H1 (cell line): ENCODE measurements around the gene HIGD1B. TPM values are rescaled to one million over a fixed set of nuclear protein-coding genes. Genes with fewer than 3 reads are reported as not detected.

Source experiments
- CTCF ChIA-PET: fragments of 300-600 bp; sonication (Branson Sonifier 250); formaldehyde crosslinking; loops from one replicate; lab custom pipeline; 2021; ENCODE audit not compliant: partially characterized antibody; lab: Charles Lee
- POLR2A ChIA-PET: fragments of 300-600 bp; sonication (Branson Sonifier 250); formaldehyde crosslinking; loops from one replicate; lab custom pipeline; 2021; ENCODE audit warnings: inconsistent platforms; ENCODE audit not compliant: partially characterized antibody; lab: Charles Lee
- DNase-seq, 2 experiments: peaks; one replicate each; pipeline versions ENCODE4 v3.0.0 to v3.0.0-alpha.2; 2010 to 2022; ENCODE audit warnings: low spot score in 2 of 2, low read depth in 1 of 2, mixed read lengths in 1 of 2
- FAIRE-seq: peaks from 2 replicates; lab custom pipeline; 2011; peaks lifted over from hg19 to GRCh38; lab: Jason Lieb, UNC
- H2AFZ ChIP-seq: 2 replicates; pipeline ENCODE4 v1.8.1; 2012; ENCODE audit warnings: low read length, inconsistent platforms
- H2AK5ac ChIP-seq: 2 replicates; pipeline ENCODE4 v1.6.1; 2013; ENCODE audit warnings: low read depth, low read length
- H2BK120ac ChIP-seq: replicated peaks from 2 replicates; pipeline ENCODE3; 2013; ENCODE audit warnings: low read depth, low read length, inconsistent platforms
- H2BK12ac ChIP-seq: 2 replicates; pipeline ENCODE4 v1.6.1; 2013; ENCODE audit warnings: low read depth, low read length
- H2BK15ac ChIP-seq: 2 replicates; pipeline ENCODE4 v1.6.1; 2013; ENCODE audit warnings: low read length
- H2BK20ac ChIP-seq: 2 replicates; pipeline ENCODE4 v1.6.1; 2013; ENCODE audit warnings: low read length
- H2BK5ac ChIP-seq: 2 replicates; pipeline ENCODE4 v1.6.1; 2013; ENCODE audit warnings: low read depth, low read length
- H3K14ac ChIP-seq: 2 replicates; pipeline ENCODE4 v1.6.1; 2013; ENCODE audit warnings: inconsistent platforms; ENCODE audit not compliant: insufficient read length
- H3K18ac ChIP-seq: 2 replicates; pipeline ENCODE4 v1.6.1; 2013; ENCODE audit warnings: low read length; ENCODE audit errors: extremely low read depth
- H3K23ac ChIP-seq: 2 replicates; pipeline ENCODE4 v1.6.1; 2013; ENCODE audit warnings: inconsistent platforms; ENCODE audit not compliant: insufficient read length
- H3K23me2 ChIP-seq: 2 replicates; pipeline ENCODE4 v1.6.1; 2013; ENCODE audit warnings: low read depth, low read length
- H3K27ac ChIP-seq: 2 replicates; pipeline ENCODE4 v1.6.1; 2011; ENCODE audit warnings: low read depth, low read length, inconsistent platforms
- H3K27me3 ChIP-seq, 4 experiments: replicated peaks in 1 of 4; 1 replicate in 1 of 4; 2 replicates in 3 of 4; pipeline versions ENCODE4 v1.6.1 to v1.8.1; 2011 to 2013; ENCODE audit warnings: low read length in 3 of 4, mild to moderate bottlenecking in 3 of 4, inconsistent platforms in 2 of 4, mixed read lengths in 2 of 4, moderate library complexity in 1 of 4; ENCODE audit not compliant: control insufficient read depth in 3 of 4, insufficient read depth in 3 of 4; ENCODE audit errors: extremely low read depth in 1 of 4
- H3K36me3 ChIP-seq, 4 experiments: 2 replicates each; pipeline versions ENCODE4 v1.6.1 to v1.8.1; 2011 to 2013; ENCODE audit warnings: mild to moderate bottlenecking in 4 of 4, low read length in 3 of 4, moderate library complexity in 2 of 4, control low read depth in 1 of 4, inconsistent platforms in 1 of 4; ENCODE audit not compliant: insufficient read depth in 4 of 4, control insufficient read depth in 2 of 4
- H3K4ac ChIP-seq: replicated peaks from 2 replicates; pipeline ENCODE3; 2013; ENCODE audit warnings: low read length, low read depth, mixed read lengths, inconsistent platforms; ENCODE audit not compliant: insufficient read length
- H3K4me1 ChIP-seq, 4 experiments: replicated peaks in 1 of 4; 1 replicate in 1 of 4; 2 replicates in 3 of 4; pipeline versions ENCODE4 v1.6.1 to v1.8.1; 2011 to 2013; ENCODE audit warnings: low read length in 3 of 4, inconsistent platforms in 2 of 4, mixed read lengths in 1 of 4; ENCODE audit not compliant: insufficient read depth in 4 of 4, control insufficient read depth in 3 of 4
- H3K4me2 ChIP-seq, 2 experiments: 2 replicates each; pipeline versions ENCODE4 v1.6.1 to v1.8.1; 2011 to 2013; ENCODE audit warnings: low read depth in 2 of 2, low read length in 2 of 2, control low read depth in 1 of 2, inconsistent platforms in 1 of 2, mild to moderate bottlenecking in 1 of 2; ENCODE audit not compliant: insufficient read depth in 1 of 2
- H3K4me3 ChIP-seq, 4 experiments: fragments of 200-600, 300-600 bp in 1 of 4; sonication (generic), shearing (Covaris generic), sonication (Bioruptor Twin) in 1 of 4; 2 replicates each; pipeline versions ENCODE4 v1.5.1 to v1.8.1; 2011 to 2016; ENCODE audit warnings: low read length in 4 of 4, low read depth in 3 of 4, control low read depth in 2 of 4, inconsistent platforms in 2 of 4, mild to moderate bottlenecking in 2 of 4, mixed read lengths in 1 of 4, moderate library complexity in 1 of 4; ENCODE audit not compliant: insufficient read depth in 2 of 4; ENCODE audit errors: extremely low read depth in 1 of 4
- H3K56ac ChIP-seq: replicated peaks from 2 replicates; pipeline ENCODE3; 2013; ENCODE audit warnings: low read depth, mild to moderate bottlenecking, mixed read lengths, low read length, inconsistent platforms; ENCODE audit not compliant: insufficient read length
- H3K79me1 ChIP-seq: 2 replicates; pipeline ENCODE4 v1.6.1; 2013; ENCODE audit warnings: low read depth, low read length, control low read depth
- H3K79me2 ChIP-seq, 2 experiments: 2 replicates each; pipeline versions ENCODE4 v1.6.1 to v1.8.1; 2012 to 2013; ENCODE audit warnings: low read length in 2 of 2, mild to moderate bottlenecking in 2 of 2, inconsistent platforms in 1 of 2; ENCODE audit not compliant: insufficient read depth in 2 of 2, control insufficient read depth in 1 of 2
- H3K9ac ChIP-seq, 4 experiments: replicated peaks in 1 of 4; 1 replicate in 1 of 4; 2 replicates in 3 of 4; pipeline versions ENCODE4 v1.6.1 to v1.8.1; 2011 to 2013; ENCODE audit warnings: low read depth in 3 of 4, low read length in 3 of 4, control low read depth in 2 of 4, mild to moderate bottlenecking in 2 of 4, moderate library complexity in 2 of 4, inconsistent platforms in 1 of 4; ENCODE audit errors: extremely low read depth in 1 of 4
- H3K9me3 ChIP-seq, 2 experiments: 2 replicates each; pipeline versions ENCODE4 v1.6.1 to v1.8.1; 2012 to 2013; ENCODE audit warnings: mild to moderate bottlenecking in 2 of 2, moderate library complexity in 2 of 2, control low read depth in 1 of 2, inconsistent platforms in 1 of 2, low read depth in 1 of 2, low read length in 1 of 2, mixed read lengths in 1 of 2; ENCODE audit not compliant: insufficient read depth in 2 of 2
- H4K20me1 ChIP-seq, 2 experiments: replicated peaks in 1 of 2; 2 replicates each; pipeline versions ENCODE3 to v1.8.1; 2011 to 2013; ENCODE audit warnings: inconsistent platforms in 2 of 2, low read length in 2 of 2, mild to moderate bottlenecking in 1 of 2; ENCODE audit not compliant: insufficient read depth in 2 of 2, control insufficient read depth in 1 of 2
- H4K5ac ChIP-seq: 2 replicates; pipeline ENCODE4 v1.6.1; 2013; ENCODE audit warnings: low read length, low read depth, mixed read lengths, inconsistent platforms; ENCODE audit not compliant: insufficient read length
- H4K8ac ChIP-seq: 2 replicates; pipeline ENCODE4 v1.8.0; 2013; ENCODE audit warnings: mild to moderate bottlenecking, moderate library complexity, low read length, inconsistent platforms; ENCODE audit not compliant: insufficient read depth; ENCODE audit errors: extremely low read depth
- H4K91ac ChIP-seq: replicated peaks from 2 replicates; pipeline ENCODE3; 2013; ENCODE audit warnings: low read length, mixed read lengths, inconsistent platforms; ENCODE audit not compliant: insufficient read length
- BCL11A ChIP-seq, 2 experiments: IDR thresholded peaks; one replicate each; pipeline ENCODE4 v1.6.1; 2011; ENCODE audit warnings: low read depth in 2 of 2, low read length in 2 of 2, mild to moderate bottlenecking in 2 of 2
- CBX5 ChIP-seq: fragments of 300-800, 300-1000 bp; sonication (generic); IDR thresholded peaks from 2 replicates; pipeline ENCODE4 v1.7.1; 2016; ENCODE audit warnings: antibody characterized with exemption, low read length, low read depth
- CEBPB ChIP-seq: IDR thresholded peaks from 2 replicates; pipeline ENCODE4 v1.6.1; 2012; ENCODE audit warnings: low read depth, low read length
- HDAC2 ChIP-seq, 2 experiments: fragments of 300-600 bp in 1 of 2; sonication (generic) in 1 of 2; IDR thresholded peaks; 2 replicates each; pipeline ENCODE4 v1.6.1; 2011 to 2012; ENCODE audit warnings: low read depth in 2 of 2, low read length in 2 of 2, mild to moderate bottlenecking in 2 of 2, moderate library complexity in 2 of 2, borderline replicate concordance in 1 of 2, inconsistent platforms in 1 of 2
- HDAC6 ChIP-seq: IDR thresholded peaks from one replicate; pipeline ENCODE4 v1.7.1; 2012; ENCODE audit warnings: low read depth, mild to moderate bottlenecking, inconsistent platforms, low read length, moderate library complexity
- KDM4A ChIP-seq: IDR thresholded peaks from one replicate; pipeline ENCODE4 v1.7.1; 2012; ENCODE audit warnings: low read depth, mild to moderate bottlenecking, moderate library complexity, low read length, inconsistent platforms; ENCODE audit not compliant: severe bottlenecking
- SIRT6 ChIP-seq: IDR thresholded peaks from one replicate; pipeline ENCODE4 v1.7.1; 2012; ENCODE audit warnings: low read length, inconsistent platforms
- SP1 ChIP-seq: IDR thresholded peaks from 2 replicates; pipeline ENCODE4 v1.6.1; 2011; ENCODE audit warnings: low read depth, low read length
- TAF1 ChIP-seq: IDR thresholded peaks from 2 replicates; pipeline ENCODE4 v1.6.1; 2011; ENCODE audit warnings: mild to moderate bottlenecking, low read depth, low read length
- TAF7 ChIP-seq: optimal IDR thresholded peaks from 2 replicates; pipeline ENCODE3; 2011; ENCODE audit warnings: low read depth, mild to moderate bottlenecking, inconsistent platforms, low read length, moderate library complexity, borderline replicate concordance
- USF2 ChIP-seq: IDR thresholded peaks from 2 replicates; pipeline ENCODE4 v1.6.1; 2011; ENCODE audit warnings: low read length, improper control_type of control experiment
- WGBS, 2 experiments: shearing (Covaris generic) in 1 of 2; methylation state at CpG; one replicate each; pipeline versions ENCODE4 v1.1.6 to v1.1.7; 2013 to 2015; ENCODE audit warnings: low lambda C conversion rate in 2 of 2, mixed read lengths in 2 of 2, inconsistent platforms in 1 of 2, low coverage in 1 of 2, missing lambda C conversion rate in 1 of 2; ENCODE audit not compliant: insufficient replicate concordance in 2 of 2, insufficient coverage in 1 of 2, insufficient read length in 1 of 2; ENCODE audit errors: extremely low coverage in 1 of 2, missing lambda C conversion rate in 1 of 2; 5-methylcytosine and 5-hydroxymethylcytosine counted together
- polyA plus RNA-seq, 7 experiments: library from polyadenylated mRNA; depleted of rRNA in 3 of 7; stranded (reverse) in 5 of 7; unstranded in 2 of 7; fragments of >200 nt in 5 of 7; fragments of 200-250 nt in 2 of 7; gene quantifications; 1 replicate in 5 of 7; 2 replicates in 1 of 7; 4 replicates in 1 of 7; pipeline versions ENCODE4 v1.2.1 to v1.2.3, GENCODE V29; 2011 to 2013; ENCODE audit warnings: missing spikeins in 2 of 7, mixed read lengths in 2 of 7
- total RNA-seq: library from RNA; stranded (reverse); fragmentation: NEBNext Ultra II Directional; extraction: Animal tissue kit (Norgen Biotek cat#: 25700); gene quantifications from 2 replicates; pipeline ENCODE4 v1.2.1, GENCODE V29; 2021
- TF ChIP-seq, protein P1 (sequence below): IDR thresholded peaks from 2 replicates; pipeline ENCODE4 v1.6.1; 2012; ENCODE audit warnings: inconsistent platforms

The HIGD1B gene
- total and polyA plus RNA-seq, 2 of the 8 experiments (the other 6 are each of a cell fraction or from before 2014, with no cell fraction given), result not detected

GRCh38 chr17:44837196-44837595, 10.5 kb upstream of the HIGD1B start:
- H4K5ac ChIP-seq, result no peak overlapping the region
- no peak overlapping the region for H2BK120ac ChIP-seq
- TF ChIP-seq, protein P1, sequence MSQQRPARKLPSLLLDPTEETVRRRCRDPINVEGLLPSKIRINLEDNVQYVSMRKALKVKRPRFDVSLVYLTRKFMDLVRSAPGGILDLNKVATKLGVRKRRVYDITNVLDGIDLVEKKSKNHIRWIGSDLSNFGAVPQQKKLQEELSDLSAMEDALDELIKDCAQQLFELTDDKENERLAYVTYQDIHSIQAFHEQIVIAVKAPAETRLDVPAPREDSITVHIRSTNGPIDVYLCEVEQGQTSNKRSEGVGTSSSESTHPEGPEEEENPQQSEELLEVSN, result no peak
- no peak for TF ChIP-seq HDAC2 (IDR thresholded peaks at IDR 0.05; ENCODE audit: borderline replicate concordance in 1 of 2, low read depth in 2 of 2, low read length in 2 of 2)
- no peak for TF ChIP-seq CBX5
- TF ChIP-seq USF2, result no peak
- no peak for TF ChIP-seq TAF7
- TF ChIP-seq SIRT6, result no peak
- TF ChIP-seq SP1, result no peak
- TF ChIP-seq KDM4A, result no peak
- TF ChIP-seq CEBPB, result no peak
- no peak for TF ChIP-seq BCL11A (IDR thresholded peaks at IDR 0.05; ENCODE audit: low read depth in 2 of 2, low read length in 2 of 2)
- no peak for TF ChIP-seq HDAC6
- TF ChIP-seq TAF1, result no peak
- WGBS, 2 experiments, result 82% methylated on average over 1 of the region's 2 CpGs; no CpG with 5 or more reads in 1 of the 2 experiments
- H2AFZ ChIP-seq, result no peak overlapping the region
- no peak overlapping the region for H3K4me3 ChIP-seq
- H3K27ac ChIP-seq, result no peak overlapping the region
- no peak for DNase-seq
- H3K9me3 ChIP-seq, result no peaks in the 10 kb centered on the region
- H3K23me2 ChIP-seq, result no peaks in the 10 kb centered on the region; the same call in 1 of the 2 replicates
- no peak overlapping the region for H3K18ac ChIP-seq
- H3K79me1 ChIP-seq, result no peaks in the 10 kb centered on the region
- no peak overlapping the region for H4K8ac ChIP-seq
- H3K23ac ChIP-seq, result no peak overlapping the region
- no peak overlapping the region for H2AK5ac ChIP-seq
- H3K9ac ChIP-seq, result no peak overlapping the region
- CTCF ChIA-PET, result interaction anchor here (0.6 to 1.9 kb wide), 4 partner anchors 9 to 332 kb away, joined by 3 to 5 read pairs (median 4); partner anchors contain the start of gene ACBD4
- POLR2A ChIA-PET, result interaction anchor here (0.6 to 1.5 kb wide), 6 partner anchors 10 to 56 kb away, joined by 4 to 9 read pairs (median 5); partner anchors contain the start of gene HIGD1B
- FAIRE-seq, result no peak
- no peak overlapping the region for H2BK20ac ChIP-seq
- H3K56ac ChIP-seq, result no peak overlapping the region
- no peaks in the 10 kb centered on the region for H3K27me3 ChIP-seq
- H2BK12ac ChIP-seq, result no peak overlapping the region
- H3K14ac ChIP-seq, result no peak overlapping the region
- no peak overlapping the region for H3K4me2 ChIP-seq
- H3K36me3 ChIP-seq, result no peaks in the 10 kb centered on the region
- H3K4ac ChIP-seq, result no peak overlapping the region
- no peaks in the 10 kb centered on the region; a peak in 1 of 7 replicates for H3K4me1 ChIP-seq
- no peak overlapping the region for H2BK5ac ChIP-seq
- no peaks in the 10 kb centered on the region for H4K20me1 ChIP-seq
- no peaks in the 10 kb centered on the region for H3K79me2 ChIP-seq
- no peak overlapping the region for H2BK15ac ChIP-seq
- no peak overlapping the region for H4K91ac ChIP-seq
